H1 (cell line): ENCODE measurements around the gene RHBDD1. TPM values are rescaled to one million over a fixed set of nuclear protein-coding genes. Genes with fewer than 3 reads are reported as not detected.

ENCODE experiments used
- CTCF ChIA-PET: fragments of 300-600 bp; sonication (Branson Sonifier 250); formaldehyde crosslinking; loops from one replicate; lab custom pipeline; 2021; ENCODE audit not compliant: partially characterized antibody; lab: Charles Lee
- POLR2A ChIA-PET: fragments of 300-600 bp; sonication (Branson Sonifier 250); formaldehyde crosslinking; loops from one replicate; lab custom pipeline; 2021; ENCODE audit warnings: inconsistent platforms; ENCODE audit not compliant: partially characterized antibody; lab: Charles Lee
- DNase-seq, 2 experiments: peaks; one replicate each; pipeline versions ENCODE4 v3.0.0 to v3.0.0-alpha.2; 2010 to 2022; ENCODE audit warnings: low spot score in 2 of 2, low read depth in 1 of 2, mixed read lengths in 1 of 2
- FAIRE-seq: peaks from 2 replicates; lab custom pipeline; 2011; peaks lifted over from hg19 to GRCh38; lab: Jason Lieb, UNC
- H2AFZ ChIP-seq: 2 replicates; pipeline ENCODE4 v1.8.1; 2012; ENCODE audit warnings: low read length, inconsistent platforms
- H2AK5ac ChIP-seq: 2 replicates; pipeline ENCODE4 v1.6.1; 2013; ENCODE audit warnings: low read depth, low read length
- H2BK120ac ChIP-seq: replicated peaks from 2 replicates; pipeline ENCODE3; 2013; ENCODE audit warnings: low read depth, low read length, inconsistent platforms
- H2BK12ac ChIP-seq: 2 replicates; pipeline ENCODE4 v1.6.1; 2013; ENCODE audit warnings: low read depth, low read length
- H2BK15ac ChIP-seq: 2 replicates; pipeline ENCODE4 v1.6.1; 2013; ENCODE audit warnings: low read length
- H2BK20ac ChIP-seq: 2 replicates; pipeline ENCODE4 v1.6.1; 2013; ENCODE audit warnings: low read length
- H2BK5ac ChIP-seq: 2 replicates; pipeline ENCODE4 v1.6.1; 2013; ENCODE audit warnings: low read depth, low read length
- H3K14ac ChIP-seq: 2 replicates; pipeline ENCODE4 v1.6.1; 2013; ENCODE audit warnings: inconsistent platforms; ENCODE audit not compliant: insufficient read length
- H3K18ac ChIP-seq: 2 replicates; pipeline ENCODE4 v1.6.1; 2013; ENCODE audit warnings: low read length; ENCODE audit errors: extremely low read depth
- H3K23ac ChIP-seq: 2 replicates; pipeline ENCODE4 v1.6.1; 2013; ENCODE audit warnings: inconsistent platforms; ENCODE audit not compliant: insufficient read length
- H3K23me2 ChIP-seq: 2 replicates; pipeline ENCODE4 v1.6.1; 2013; ENCODE audit warnings: low read depth, low read length
- H3K27ac ChIP-seq: 2 replicates; pipeline ENCODE4 v1.6.1; 2011; ENCODE audit warnings: low read depth, low read length, inconsistent platforms
- H3K27me3 ChIP-seq, 4 experiments: replicated peaks in 1 of 4; 1 replicate in 1 of 4; 2 replicates in 3 of 4; pipeline versions ENCODE4 v1.6.1 to v1.8.1; 2011 to 2013; ENCODE audit warnings: low read length in 3 of 4, mild to moderate bottlenecking in 3 of 4, inconsistent platforms in 2 of 4, mixed read lengths in 2 of 4, moderate library complexity in 1 of 4; ENCODE audit not compliant: control insufficient read depth in 3 of 4, insufficient read depth in 3 of 4; ENCODE audit errors: extremely low read depth in 1 of 4
- H3K36me3 ChIP-seq, 4 experiments: 2 replicates each; pipeline versions ENCODE4 v1.6.1 to v1.8.1; 2011 to 2013; ENCODE audit warnings: mild to moderate bottlenecking in 4 of 4, low read length in 3 of 4, moderate library complexity in 2 of 4, control low read depth in 1 of 4, inconsistent platforms in 1 of 4; ENCODE audit not compliant: insufficient read depth in 4 of 4, control insufficient read depth in 2 of 4
- H3K4ac ChIP-seq: replicated peaks from 2 replicates; pipeline ENCODE3; 2013; ENCODE audit warnings: low read length, low read depth, mixed read lengths, inconsistent platforms; ENCODE audit not compliant: insufficient read length
- H3K4me1 ChIP-seq, 4 experiments: replicated peaks in 1 of 4; 1 replicate in 1 of 4; 2 replicates in 3 of 4; pipeline versions ENCODE4 v1.6.1 to v1.8.1; 2011 to 2013; ENCODE audit warnings: low read length in 3 of 4, inconsistent platforms in 2 of 4, mixed read lengths in 1 of 4; ENCODE audit not compliant: insufficient read depth in 4 of 4, control insufficient read depth in 3 of 4
- H3K4me2 ChIP-seq, 2 experiments: 2 replicates each; pipeline versions ENCODE4 v1.6.1 to v1.8.1; 2011 to 2013; ENCODE audit warnings: low read depth in 2 of 2, low read length in 2 of 2, control low read depth in 1 of 2, inconsistent platforms in 1 of 2, mild to moderate bottlenecking in 1 of 2; ENCODE audit not compliant: insufficient read depth in 1 of 2
- H3K4me3 ChIP-seq, 4 experiments: fragments of 200-600, 300-600 bp in 1 of 4; sonication (generic), shearing (Covaris generic), sonication (Bioruptor Twin) in 1 of 4; 2 replicates each; pipeline versions ENCODE4 v1.5.1 to v1.8.1; 2011 to 2016; ENCODE audit warnings: low read length in 4 of 4, low read depth in 3 of 4, control low read depth in 2 of 4, inconsistent platforms in 2 of 4, mild to moderate bottlenecking in 2 of 4, mixed read lengths in 1 of 4, moderate library complexity in 1 of 4; ENCODE audit not compliant: insufficient read depth in 2 of 4; ENCODE audit errors: extremely low read depth in 1 of 4
- H3K56ac ChIP-seq: replicated peaks from 2 replicates; pipeline ENCODE3; 2013; ENCODE audit warnings: low read depth, mild to moderate bottlenecking, mixed read lengths, low read length, inconsistent platforms; ENCODE audit not compliant: insufficient read length
- H3K79me1 ChIP-seq: 2 replicates; pipeline ENCODE4 v1.6.1; 2013; ENCODE audit warnings: low read depth, low read length, control low read depth
- H3K79me2 ChIP-seq, 2 experiments: 2 replicates each; pipeline versions ENCODE4 v1.6.1 to v1.8.1; 2012 to 2013; ENCODE audit warnings: low read length in 2 of 2, mild to moderate bottlenecking in 2 of 2, inconsistent platforms in 1 of 2; ENCODE audit not compliant: insufficient read depth in 2 of 2, control insufficient read depth in 1 of 2
- H3K9ac ChIP-seq, 4 experiments: replicated peaks in 1 of 4; 1 replicate in 1 of 4; 2 replicates in 3 of 4; pipeline versions ENCODE4 v1.6.1 to v1.8.1; 2011 to 2013; ENCODE audit warnings: low read depth in 3 of 4, low read length in 3 of 4, control low read depth in 2 of 4, mild to moderate bottlenecking in 2 of 4, moderate library complexity in 2 of 4, inconsistent platforms in 1 of 4; ENCODE audit errors: extremely low read depth in 1 of 4
- H3K9me3 ChIP-seq, 2 experiments: 2 replicates each; pipeline versions ENCODE4 v1.6.1 to v1.8.1; 2012 to 2013; ENCODE audit warnings: mild to moderate bottlenecking in 2 of 2, moderate library complexity in 2 of 2, control low read depth in 1 of 2, inconsistent platforms in 1 of 2, low read depth in 1 of 2, low read length in 1 of 2, mixed read lengths in 1 of 2; ENCODE audit not compliant: insufficient read depth in 2 of 2
- H4K20me1 ChIP-seq, 2 experiments: replicated peaks in 1 of 2; 2 replicates each; pipeline versions ENCODE3 to v1.8.1; 2011 to 2013; ENCODE audit warnings: inconsistent platforms in 2 of 2, low read length in 2 of 2, mild to moderate bottlenecking in 1 of 2; ENCODE audit not compliant: insufficient read depth in 2 of 2, control insufficient read depth in 1 of 2
- H4K5ac ChIP-seq: 2 replicates; pipeline ENCODE4 v1.6.1; 2013; ENCODE audit warnings: low read length, low read depth, mixed read lengths, inconsistent platforms; ENCODE audit not compliant: insufficient read length
- H4K8ac ChIP-seq: 2 replicates; pipeline ENCODE4 v1.8.0; 2013; ENCODE audit warnings: mild to moderate bottlenecking, moderate library complexity, low read length, inconsistent platforms; ENCODE audit not compliant: insufficient read depth; ENCODE audit errors: extremely low read depth
- H4K91ac ChIP-seq: replicated peaks from 2 replicates; pipeline ENCODE3; 2013; ENCODE audit warnings: low read length, mixed read lengths, inconsistent platforms; ENCODE audit not compliant: insufficient read length
- CHD2 ChIP-seq: IDR thresholded peaks from 2 replicates; pipeline ENCODE4 v1.6.1; 2012; ENCODE audit warnings: low read length, improper control_type of control experiment
- GABPA ChIP-seq: IDR thresholded peaks from 2 replicates; pipeline ENCODE4 v1.6.1; 2011; ENCODE audit warnings: mild to moderate bottlenecking, low read length, moderate library complexity, borderline replicate concordance; ENCODE audit not compliant: insufficient read depth
- RFX5 ChIP-seq: IDR thresholded peaks from 2 replicates; pipeline ENCODE4 v1.6.1; 2011; ENCODE audit warnings: low read depth, low read length, improper control_type of control experiment, borderline replicate concordance
- SIRT6 ChIP-seq: IDR thresholded peaks from one replicate; pipeline ENCODE4 v1.7.1; 2012; ENCODE audit warnings: low read length, inconsistent platforms
- SP1 ChIP-seq: IDR thresholded peaks from 2 replicates; pipeline ENCODE4 v1.6.1; 2011; ENCODE audit warnings: low read depth, low read length
- ZNF274 ChIP-seq: IDR thresholded peaks from 2 replicates; pipeline ENCODE4 v1.7.0; 2012; ENCODE audit warnings: low read length, borderline replicate concordance; ENCODE audit errors: extremely low read depth
- WGBS, 2 experiments: shearing (Covaris generic) in 1 of 2; methylation state at CpG; one replicate each; pipeline versions ENCODE4 v1.1.6 to v1.1.7; 2013 to 2015; ENCODE audit warnings: low lambda C conversion rate in 2 of 2, mixed read lengths in 2 of 2, inconsistent platforms in 1 of 2, low coverage in 1 of 2, missing lambda C conversion rate in 1 of 2; ENCODE audit not compliant: insufficient replicate concordance in 2 of 2, insufficient coverage in 1 of 2, insufficient read length in 1 of 2; ENCODE audit errors: extremely low coverage in 1 of 2, missing lambda C conversion rate in 1 of 2; 5-methylcytosine and 5-hydroxymethylcytosine counted together
- polyA plus RNA-seq, 7 experiments: library from polyadenylated mRNA; depleted of rRNA in 3 of 7; stranded (reverse) in 5 of 7; unstranded in 2 of 7; fragments of >200 nt in 5 of 7; fragments of 200-250 nt in 2 of 7; gene quantifications; 1 replicate in 5 of 7; 2 replicates in 1 of 7; 4 replicates in 1 of 7; pipeline versions ENCODE4 v1.2.1 to v1.2.3, GENCODE V29; 2011 to 2013; ENCODE audit warnings: missing spikeins in 2 of 7, mixed read lengths in 2 of 7
- total RNA-seq: library from RNA; stranded (reverse); fragmentation: NEBNext Ultra II Directional; extraction: Animal tissue kit (Norgen Biotek cat#: 25700); gene quantifications from 2 replicates; pipeline ENCODE4 v1.2.1, GENCODE V29; 2021

Gene RHBDD1
- total and polyA plus RNA-seq, 2 of the 8 experiments (the other 6 are each of a cell fraction or from before 2014, with no cell fraction given) = 10.5 to 23.1 TPM

- Histone ChIP-seq H3K4me3 (no peak overlapping the region), H3K9ac (no peak overlapping the region), H3K4me1 (no peaks in the 10 kb centered on the region), H4K5ac (no peak overlapping the region), H2AFZ (no peak overlapping the region), H3K18ac (no peak overlapping the region), H3K9me3 (no peaks in the 10 kb centered on the region), H3K56ac (no peak overlapping the region), H2BK120ac (no peak overlapping the region), H3K23ac (no peak overlapping the region), H2AK5ac (no peak overlapping the region), H3K14ac (no peak overlapping the region), H2BK15ac (no peak overlapping the region), H3K27me3 (no peaks in the 10 kb centered on the region), H3K79me1 (no peaks in the 10 kb centered on the region), H3K79me2 (no peaks in the 10 kb centered on the region; a peak in 1 of 4 replicates), H4K91ac (no peak overlapping the region), H3K4ac (no peak overlapping the region), H3K27ac (no peak overlapping the region), H4K20me1 (no peaks in the 10 kb centered on the region), H3K36me3 (no peaks in the 10 kb centered on the region; a peak in 2 of 8 replicates), H2BK20ac (no peak overlapping the region), H2BK5ac (no peak overlapping the region), H3K23me2 (no peaks in the 10 kb centered on the region), H3K4me2 (no peak overlapping the region), H4K8ac (no peak overlapping the region), H2BK12ac (no peak overlapping the region)
- DNase-seq (no peak), FAIRE-seq (no peak)
- WGBS, 2 experiments = 93% methylated on average over 4 of the region's 4 CpGs; no CpG with 5 or more reads in 1 of the 2 experiments
- CTCF ChIA-PET = interaction anchor here (0.6 to 2.4 kb wide), 4 partner anchors 8 to 156 kb away, joined by 3 to 10 read pairs (median 4); no protein-coding TSS in a partner anchor
- POLR2A ChIA-PET = no interaction called here
- TF ChIP-seq RFX5 (no peak), CHD2 (no peak), SIRT6 (no peak), SP1 (no peak), ZNF274 (no peak), GABPA (no peak)
- TF ChIP-seq, all 59 proteins: peak for 0
Measured at GRCh38 chr2:226993171-226993570, 157.3 kb downstream of the RHBDD1 start.
